NCI-H2227 (cell line): ENCODE data around the gene ANXA6.
"Not testable (repeated sequence)": the region's sequence is repeated elsewhere in the genome, so short reads cannot be mapped to it uniquely, and the experiment has no call there.

Source experiments
- DNase-seq: peaks from one replicate; lab custom pipeline; 2025; ENCODE audit not compliant: unreplicated experiment; lab: John Stamatoyannopoulos, UW

ANXA6 gene

GRCh38 chr5:151157426-151158286, at the start of gene ANXA6:
TSS of gene ANXA6 (minus strand) at chr5:151157779. CDS start at chr5:151147901, 9,878 bp downstream.
- DNase-seq, result peak; percentile 81

- no peak for DNase-seq
Observed at GRCh38 chr5:151205411-151205810, 47.8 kb upstream of the ANXA6 start.

- DNase-seq, result no peak
Observed at GRCh38 chr5:151204051-151204450, 46.5 kb upstream of the ANXA6 start.

GRCh38 chr5:151202381-151203139, 45.0 kb upstream of the ANXA6 start:
- DNase-seq, result no peak

- no peak for DNase-seq
Observed at GRCh38 chr5:151200913-151201595, 43.5 kb upstream of the ANXA6 start.

GRCh38 chr5:151199581-151200185, 42.1 kb upstream of the ANXA6 start:
- no peak for DNase-seq

GRCh38 chr5:151198861-151199260, 41.3 kb upstream of the ANXA6 start:
- DNase-seq, result no peak

GRCh38 chr5:151197291-151197600, 39.7 kb upstream of the ANXA6 start:
- not testable (repeated sequence) for DNase-seq

GRCh38 chr5:151196556-151197290, 39.1 kb upstream of the ANXA6 start:
- no peak for DNase-seq

GRCh38 chr5:151195622-151196021, 38.0 kb upstream of the ANXA6 start:
- DNase-seq, result no peak

GRCh38 chr5:151192626-151193025, 35.0 kb upstream of the ANXA6 start:
- no peak for DNase-seq

GRCh38 chr5:151191661-151192060, 34.1 kb upstream of the ANXA6 start:
- no peak for DNase-seq

GRCh38 chr5:151189151-151189550, 31.6 kb upstream of the ANXA6 start:
- DNase-seq, result no peak

GRCh38 chr5:151186538-151186937, 29.0 kb upstream of the ANXA6 start:
- no peak for DNase-seq

GRCh38 chr5:151186052-151186451, 28.5 kb upstream of the ANXA6 start:
- no peak for DNase-seq

GRCh38 chr5:151184316-151185042, 26.9 kb upstream of the ANXA6 start:
- no peak for DNase-seq

GRCh38 chr5:151183456-151184245, 26.1 kb upstream of the ANXA6 start:
- no peak for DNase-seq

GRCh38 chr5:151182976-151183375, 25.4 kb upstream of the ANXA6 start:
- DNase-seq, result no peak

GRCh38 chr5:151182524-151182900, 24.9 kb upstream of the ANXA6 start:
- DNase-seq, result no peak
